ENCODE results near the gene GBP1. TPM values are rescaled to one million over a fixed set of nuclear protein-coding genes. Genes with fewer than 3 reads are reported as not detected.

The GBP1 gene
- total and polyA plus RNA-seq, 2 of the 8 experiments (the other 6 are each of a cell fraction or from before 2014, with no cell fraction given) = not detected

DNA sequence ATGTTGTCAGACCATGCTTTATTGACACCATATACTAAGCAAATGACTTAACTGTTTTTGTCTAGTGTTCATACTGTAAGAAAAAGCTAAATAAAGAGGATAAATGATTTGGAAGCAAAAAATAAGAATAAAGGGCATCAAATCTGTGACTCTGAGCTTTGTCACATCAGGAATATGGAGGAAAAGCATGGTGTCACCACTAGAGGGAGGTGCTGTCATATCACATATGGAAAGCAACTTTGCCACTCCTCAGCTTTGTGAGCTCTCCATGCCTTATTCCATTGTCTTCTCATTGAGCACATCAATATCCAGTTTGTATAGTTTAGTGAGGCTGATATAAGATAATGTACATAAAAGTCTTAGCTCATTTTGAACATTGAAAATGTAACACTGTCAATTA is 20.8 kb upstream of the GBP1 start:
- H3K36me3 ChIP-seq (ENCODE audit: control insufficient read depth in 2 of 4, insufficient read depth in 4 of 4, low read length in 3 of 4) = no peaks in the 10 kb centered on the region
- H3K4me1 ChIP-seq (replicated peaks in 1 of 4; ENCODE audit: control insufficient read depth in 3 of 4, insufficient read depth in 4 of 4, low read length in 3 of 4) = 0 out of 7 replicates have a peak, but pooled peaks cover 0 to 3% (median 0%) of the 10 kb centered on the region in 4 experiments
- H3K4me2 ChIP-seq (ENCODE audit: insufficient read depth in 1 of 2, low read depth in 2 of 2, low read length in 2 of 2) = no peak overlapping the region
- H3K27ac ChIP-seq (ENCODE audit: low read depth, low read length) = no peak overlapping the region
- H4K91ac ChIP-seq (replicated peaks; ENCODE audit: insufficient read length, low read length) = no peak overlapping the region
- no peak overlapping the region for H3K9ac ChIP-seq (replicated peaks in 1 of 4; ENCODE audit: extremely low read depth in 1 of 4, low read depth in 3 of 4, low read length in 3 of 4)
- H3K56ac ChIP-seq (replicated peaks; ENCODE audit: insufficient read length, low read depth, low read length) = no peak overlapping the region
- H2AK5ac ChIP-seq (ENCODE audit: low read depth, low read length) = no peak overlapping the region
- no peak overlapping the region for H2AFZ ChIP-seq (ENCODE audit: low read length)
- H3K79me2 ChIP-seq (ENCODE audit: control insufficient read depth in 1 of 2, insufficient read depth in 2 of 2, low read length in 2 of 2) = no peaks in the 10 kb centered on the region
- no peak overlapping the region for H2BK120ac ChIP-seq (replicated peaks; ENCODE audit: low read depth, low read length)
- H2BK15ac ChIP-seq (ENCODE audit: low read length) = no peak overlapping the region
- no peak overlapping the region for H3K14ac ChIP-seq (ENCODE audit: insufficient read length)
- peak; percentile 72 for FAIRE-seq
- H2BK5ac ChIP-seq (ENCODE audit: low read depth, low read length) = no peak overlapping the region
- no peak overlapping the region for H3K23ac ChIP-seq (ENCODE audit: insufficient read length)
- no peaks in the 10 kb centered on the region for H4K20me1 ChIP-seq (replicated peaks in 1 of 2; ENCODE audit: control insufficient read depth in 1 of 2, insufficient read depth in 2 of 2, low read length in 2 of 2)
- H2BK20ac ChIP-seq (ENCODE audit: low read length) = no peak overlapping the region
- H3K27me3 ChIP-seq (replicated peaks in 1 of 4; ENCODE audit: control insufficient read depth in 3 of 4, extremely low read depth in 1 of 4, insufficient read depth in 3 of 4, low read length in 3 of 4) = no peaks in the 10 kb centered on the region
- H4K8ac ChIP-seq (ENCODE audit: extremely low read depth, insufficient read depth, low read length) = no peak overlapping the region
- H3K79me1 ChIP-seq (ENCODE audit: low read depth, low read length) = no peaks in the 10 kb centered on the region
- no peak overlapping the region for H3K18ac ChIP-seq (ENCODE audit: extremely low read depth, low read length)
- no peak overlapping the region for H4K5ac ChIP-seq (ENCODE audit: insufficient read length, low read depth, low read length)
- no peak overlapping the region for H2BK12ac ChIP-seq (ENCODE audit: low read depth, low read length)
- ChIA-PET POLR2A (ENCODE audit: partially characterized antibody) (no interaction called here), CTCF (ENCODE audit: partially characterized antibody) (interaction anchor here (0.6 to 2.2 kb wide), 22 partner anchors 11 to 835 kb away, joined by 3 to 13 read pairs (median 4); no protein-coding TSS in a partner anchor)
- H3K4me3 ChIP-seq (ENCODE audit: extremely low read depth in 1 of 4, insufficient read depth in 2 of 4, low read depth in 3 of 4, low read length in 4 of 4) = no peak overlapping the region
- peaks cover 4 to 6% of the 10 kb centered on the region in 2 experiments; a peak in 2 of 4 replicates for H3K9me3 ChIP-seq (ENCODE audit: insufficient read depth in 2 of 2, low read depth in 1 of 2, low read length in 1 of 2)
- DNase-seq (ENCODE audit: low read depth in 1 of 2, low spot score in 2 of 2) = no peak
- no peaks in the 10 kb centered on the region for H3K23me2 ChIP-seq (ENCODE audit: low read depth, low read length)
- H3K4ac ChIP-seq (replicated peaks; ENCODE audit: insufficient read length, low read depth, low read length) = no peak overlapping the region
- TF ChIP-seq, protein P1, sequence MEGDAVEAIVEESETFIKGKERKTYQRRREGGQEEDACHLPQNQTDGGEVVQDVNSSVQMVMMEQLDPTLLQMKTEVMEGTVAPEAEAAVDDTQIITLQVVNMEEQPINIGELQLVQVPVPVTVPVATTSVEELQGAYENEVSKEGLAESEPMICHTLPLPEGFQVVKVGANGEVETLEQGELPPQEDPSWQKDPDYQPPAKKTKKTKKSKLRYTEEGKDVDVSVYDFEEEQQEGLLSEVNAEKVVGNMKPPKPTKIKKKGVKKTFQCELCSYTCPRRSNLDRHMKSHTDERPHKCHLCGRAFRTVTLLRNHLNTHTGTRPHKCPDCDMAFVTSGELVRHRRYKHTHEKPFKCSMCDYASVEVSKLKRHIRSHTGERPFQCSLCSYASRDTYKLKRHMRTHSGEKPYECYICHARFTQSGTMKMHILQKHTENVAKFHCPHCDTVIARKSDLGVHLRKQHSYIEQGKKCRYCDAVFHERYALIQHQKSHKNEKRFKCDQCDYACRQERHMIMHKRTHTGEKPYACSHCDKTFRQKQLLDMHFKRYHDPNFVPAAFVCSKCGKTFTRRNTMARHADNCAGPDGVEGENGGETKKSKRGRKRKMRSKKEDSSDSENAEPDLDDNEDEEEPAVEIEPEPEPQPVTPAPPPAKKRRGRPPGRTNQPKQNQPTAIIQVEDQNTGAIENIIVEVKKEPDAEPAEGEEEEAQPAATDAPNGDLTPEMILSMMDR (IDR thresholded peaks at IDR 0.05; ENCODE audit: control extremely low read depth in 1 of 3, insufficient read depth in 1 of 3, low read depth in 1 of 3, low read length in 3 of 3) = peak in 2 of 3 experiments; percentile 60 to 65; a peak in 3 of 4 replicates
- TF ChIP-seq CHD1 (IDR thresholded peaks at IDR 0.05; ENCODE audit: low read depth, low read length) (no peak), SP4 (IDR thresholded peaks at IDR 0.05; ENCODE audit: low read length) (no peak), POLR2A (IDR thresholded peaks at IDR 0.05; ENCODE audit: control extremely low read depth in 1 of 2, low read depth in 2 of 2, low read length in 2 of 2) (no peak), BCL11A (IDR thresholded peaks at IDR 0.05; ENCODE audit: low read depth in 2 of 2, low read length in 2 of 2) (no peak), NRF1 (IDR thresholded peaks at IDR 0.05; ENCODE audit: low read depth, low read length) (no peak), SP2 (IDR thresholded peaks at IDR 0.05; ENCODE audit: low read length) (no peak), RAD21 (IDR thresholded peaks at IDR 0.05 in 1 of 2, conservative IDR thresholded peaks at IDR 0.05 in 1 of 2; ENCODE audit: low read depth in 2 of 2, low read length in 2 of 2) (peak; percentile 84 to 85), ATF3 (IDR thresholded peaks at IDR 0.05; ENCODE audit: insufficient read depth, low read depth, low read length) (no peak), KDM1A (IDR thresholded peaks at IDR 0.05; ENCODE audit: borderline replicate concordance, low read length) (no peak), USF2 (IDR thresholded peaks at IDR 0.05; ENCODE audit: low read length) (no peak)
